Activated CD4-positive, alpha-beta T cell treated with anti-CD3 and anti-CD28 coated beads, Interleukin-2, amount 50 U/mL, for 4 hours (primary cell): ENCODE measurements around the gene ATG9B.
"Not testable (repeated sequence)": the region's sequence is repeated elsewhere in the genome, so short reads cannot be mapped to it uniquely, and the experiment has no call there.

ENCODE experiments used
- DNase-seq, 2 experiments: peaks; one replicate each; pipeline ENCODE4 v3.0.0-alpha.2; 2020

The ATG9B gene

DNA sequence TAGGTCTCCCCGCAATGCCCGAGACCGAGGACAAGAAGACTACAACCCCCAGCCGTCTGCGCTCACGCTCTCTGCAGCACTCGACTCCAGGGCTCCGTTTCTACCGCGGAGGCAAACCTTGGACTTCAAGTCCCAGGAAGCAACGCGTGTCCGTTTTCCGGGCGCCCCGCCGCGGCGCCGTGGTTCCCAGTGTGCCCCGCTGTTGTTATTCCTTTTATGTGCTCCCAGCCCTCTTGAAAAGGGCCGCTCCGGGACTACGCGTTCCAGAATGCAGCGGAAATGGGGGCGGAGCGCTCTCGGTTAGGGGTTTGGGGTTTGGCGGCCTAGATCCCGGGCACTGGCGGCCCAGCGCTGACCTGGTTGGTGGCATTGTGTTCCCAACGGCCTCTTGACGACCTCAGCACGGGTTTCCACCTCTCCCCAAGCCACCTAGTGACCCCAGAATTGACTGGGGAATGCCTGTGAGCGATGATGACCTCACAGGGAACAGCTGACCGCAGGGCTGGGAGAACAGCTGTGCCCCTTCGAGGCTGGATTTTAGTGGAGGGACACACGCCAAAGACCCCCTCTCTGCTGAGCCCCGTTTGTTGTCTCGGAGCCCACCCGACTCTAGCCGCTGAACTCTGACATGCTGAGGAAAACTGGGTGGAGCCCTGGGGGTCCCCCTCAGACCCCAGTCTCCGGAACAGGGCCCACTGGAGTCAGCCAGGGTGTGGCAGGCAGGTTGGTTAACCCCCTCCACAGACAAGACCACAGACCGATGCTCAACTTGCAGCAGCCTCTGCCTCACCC lies 33.9 kb upstream of the ATG9B start:
- DNase-seq: peak; percentile 97

DNA sequence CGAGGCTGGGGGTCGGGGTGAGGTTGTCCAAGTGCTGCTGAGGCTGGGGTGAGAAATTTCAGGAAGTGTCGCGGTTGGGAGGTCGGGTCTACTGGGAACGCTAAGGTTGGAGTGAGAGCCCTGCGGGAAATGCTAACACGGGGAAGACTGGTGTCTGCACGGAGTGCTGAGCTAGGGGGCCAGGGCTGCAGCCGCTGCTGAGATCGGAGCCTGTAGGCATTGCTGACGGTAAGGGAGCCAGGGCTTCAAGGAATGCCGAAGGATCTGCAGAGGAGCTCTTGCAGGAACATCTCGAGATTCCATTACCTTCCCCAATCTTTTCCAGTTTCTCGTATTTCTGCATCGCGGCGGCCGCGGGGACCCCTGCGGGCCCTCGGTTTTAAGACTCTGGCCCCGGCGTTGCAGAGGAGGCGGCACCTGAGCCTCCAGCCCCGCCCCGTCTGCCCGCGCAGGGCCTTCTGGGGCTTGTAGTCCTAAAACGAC lies 33.3 kb upstream of the ATG9B start, which contains the start of gene CDK5:
Gene CDK5, minus strand, starts transcription at position 392 of the 483 bp plus-strand sequence. Its CDS starts 49 bp downstream, at position 343.
- no peak for DNase-seq

GRCh38 chr7:151056666-151057505 lies 32.6 kb upstream of the ATG9B start:
- DNase-seq: no peak

- DNase-seq: no peak
Measured at GRCh38 chr7:151056283-151056665, 32.0 kb upstream of the ATG9B start.

DNA sequence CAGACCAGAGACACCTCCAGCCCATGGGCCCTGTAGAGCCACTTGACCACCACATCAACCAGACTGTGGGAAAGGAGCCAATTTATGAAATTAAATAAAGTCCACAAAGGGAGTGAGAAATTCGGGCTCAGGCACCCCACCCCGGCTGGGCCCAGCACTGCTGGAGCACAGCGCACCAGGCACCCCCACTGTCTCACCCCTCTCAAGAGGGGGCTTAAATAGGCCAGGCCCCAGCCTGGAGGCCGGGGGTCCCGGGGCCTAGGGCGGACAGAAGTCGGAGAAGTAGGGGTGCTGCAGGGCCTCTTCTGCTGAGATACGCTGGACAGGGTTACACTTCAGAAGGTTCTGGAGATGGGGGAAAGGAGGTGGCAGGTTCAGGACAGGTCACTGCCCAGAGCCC lies 29.5 kb upstream of the ATG9B start:
- DNase-seq: no peak

GRCh38 chr7:151053096-151053495 lies 28.8 kb upstream of the ATG9B start:
- DNase-seq: no peak

- DNase-seq: peak; percentile 28 to 33
Measured at GRCh38 chr7:151051108-151051507, 26.8 kb upstream of the ATG9B start.

DNA sequence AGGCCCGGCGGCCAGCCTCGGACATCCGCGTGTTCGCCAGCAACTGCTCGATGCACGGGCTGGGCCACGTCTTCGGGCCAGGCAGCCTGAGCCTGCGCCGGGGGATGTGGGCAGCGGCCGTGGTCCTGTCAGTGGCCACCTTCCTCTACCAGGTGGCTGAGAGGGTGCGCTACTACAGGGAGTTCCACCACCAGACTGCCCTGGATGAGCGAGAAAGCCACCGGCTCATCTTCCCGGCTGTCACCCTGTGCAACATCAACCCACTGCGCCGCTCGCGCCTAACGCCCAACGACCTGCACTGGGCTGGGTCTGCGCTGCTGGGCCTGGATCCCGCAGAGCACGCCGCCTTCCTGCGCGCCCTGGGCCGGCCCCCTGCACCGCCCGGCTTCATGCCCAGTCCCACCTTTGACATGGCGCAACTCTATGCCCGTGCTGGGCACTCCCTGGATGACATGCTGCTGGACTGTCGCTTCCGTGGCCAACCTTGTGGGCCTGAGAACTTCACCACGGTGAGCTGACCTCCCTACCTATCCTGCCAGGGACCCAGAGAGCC lies 24.7 kb upstream of the ATG9B start:
- no peak for DNase-seq

DNA sequence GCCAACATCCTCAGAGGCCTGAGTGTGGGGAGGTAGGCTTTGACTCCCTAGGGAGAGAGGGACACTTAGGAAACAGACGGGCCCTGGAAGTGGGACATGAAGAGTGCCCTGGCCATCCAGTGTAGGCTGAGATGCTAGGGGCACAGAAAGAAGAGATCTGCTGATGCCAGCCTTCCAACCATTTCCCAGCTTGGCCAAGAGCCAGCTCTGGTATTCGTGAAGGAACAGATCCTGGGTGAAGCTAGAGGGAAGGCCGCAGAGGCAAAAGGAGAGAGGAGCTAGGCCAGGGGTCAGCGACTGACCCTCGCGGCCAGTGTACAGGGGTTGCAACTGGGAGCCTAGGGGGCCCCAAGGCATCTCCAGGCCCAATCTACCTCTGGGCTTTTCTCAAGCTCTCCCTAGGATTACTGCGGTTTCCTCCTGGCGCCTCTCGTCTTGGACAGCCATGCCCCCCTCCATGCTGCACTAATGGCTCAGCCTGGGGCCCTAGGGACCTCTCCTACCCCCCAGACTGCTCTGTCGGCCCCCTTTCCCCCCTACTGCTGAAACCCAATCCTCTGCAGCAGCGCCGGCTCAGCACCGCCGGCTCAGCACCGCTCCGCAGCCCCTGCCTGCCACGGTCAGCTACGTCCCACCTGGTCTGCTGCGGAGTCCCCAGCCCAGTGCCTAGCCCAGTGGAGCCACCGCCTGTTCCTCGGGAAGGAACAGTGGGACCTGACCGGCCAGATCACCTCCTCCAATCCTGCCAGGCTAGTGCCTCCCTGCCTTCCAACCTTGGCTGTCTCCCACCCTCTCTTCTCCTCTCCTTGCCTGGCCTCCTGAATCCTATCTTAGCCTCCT lies 23.9 kb upstream of the ATG9B start, which contains the start of gene ASIC3:
Gene ASIC3, plus strand, starts transcription at position 556 of the 840 bp plus-strand sequence. CDS start 355 bp downstream, outside the sequence.
- no peak for DNase-seq

DNA sequence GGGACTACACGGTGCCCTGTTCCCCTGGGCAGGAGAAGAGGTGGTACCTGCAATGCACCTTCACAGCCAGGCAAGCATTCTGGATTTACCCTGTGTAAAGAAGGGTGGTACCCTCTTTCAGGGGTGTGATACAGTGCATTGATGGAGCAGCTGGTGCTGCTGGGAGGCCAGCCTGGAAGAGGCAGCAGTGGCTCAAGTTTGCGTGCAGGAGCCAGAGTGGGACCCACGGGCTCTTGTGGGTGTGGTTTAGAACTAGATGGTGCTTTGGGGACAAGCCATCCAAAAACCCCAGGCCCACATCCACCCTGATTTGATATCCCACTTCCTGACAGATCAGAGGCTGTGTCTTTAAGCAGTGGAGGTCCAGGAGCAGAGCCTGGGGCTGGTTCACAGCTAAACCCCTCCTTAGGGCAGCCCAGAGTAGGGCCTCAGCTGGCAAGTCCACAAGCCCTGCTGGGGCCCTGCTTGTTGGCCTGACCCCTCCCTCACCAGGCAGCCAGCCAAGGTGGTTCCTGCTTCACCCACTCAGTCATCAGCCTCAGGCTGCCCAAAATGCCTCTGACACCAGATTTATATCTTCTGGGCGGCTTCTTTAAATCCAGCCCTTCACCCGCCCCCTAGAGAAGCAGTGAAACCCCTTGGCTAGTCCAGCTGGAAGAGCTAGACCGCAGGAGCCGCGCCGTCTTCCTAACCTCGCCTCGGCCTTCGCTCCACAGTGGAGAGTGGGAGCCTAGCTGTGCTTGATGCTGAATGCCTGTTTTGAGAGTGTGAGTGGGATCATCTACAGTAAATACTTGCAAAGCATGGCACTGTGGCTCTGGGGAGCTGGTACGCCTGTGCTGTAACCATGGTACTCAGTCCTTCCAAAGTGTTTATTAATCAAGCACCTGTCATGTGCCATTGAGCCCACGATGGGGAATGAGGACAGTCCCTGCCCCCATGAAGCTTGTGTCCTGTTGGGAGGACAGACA lies 22.6 kb upstream of the ATG9B start:
- DNase-seq: no peak

- DNase-seq: no peak
Measured at GRCh38 chr7:151045967-151046366, 21.7 kb upstream of the ATG9B start.

GRCh38 chr7:151045262-151045661 lies 21.0 kb upstream of the ATG9B start:
- DNase-seq: no peak

GRCh38 chr7:151043959-151044358 lies 19.7 kb upstream of the ATG9B start:
- DNase-seq: no peak

- not testable (repeated sequence) for DNase-seq
Measured at GRCh38 chr7:151043449-151043848, 19.2 kb upstream of the ATG9B start.

DNA sequence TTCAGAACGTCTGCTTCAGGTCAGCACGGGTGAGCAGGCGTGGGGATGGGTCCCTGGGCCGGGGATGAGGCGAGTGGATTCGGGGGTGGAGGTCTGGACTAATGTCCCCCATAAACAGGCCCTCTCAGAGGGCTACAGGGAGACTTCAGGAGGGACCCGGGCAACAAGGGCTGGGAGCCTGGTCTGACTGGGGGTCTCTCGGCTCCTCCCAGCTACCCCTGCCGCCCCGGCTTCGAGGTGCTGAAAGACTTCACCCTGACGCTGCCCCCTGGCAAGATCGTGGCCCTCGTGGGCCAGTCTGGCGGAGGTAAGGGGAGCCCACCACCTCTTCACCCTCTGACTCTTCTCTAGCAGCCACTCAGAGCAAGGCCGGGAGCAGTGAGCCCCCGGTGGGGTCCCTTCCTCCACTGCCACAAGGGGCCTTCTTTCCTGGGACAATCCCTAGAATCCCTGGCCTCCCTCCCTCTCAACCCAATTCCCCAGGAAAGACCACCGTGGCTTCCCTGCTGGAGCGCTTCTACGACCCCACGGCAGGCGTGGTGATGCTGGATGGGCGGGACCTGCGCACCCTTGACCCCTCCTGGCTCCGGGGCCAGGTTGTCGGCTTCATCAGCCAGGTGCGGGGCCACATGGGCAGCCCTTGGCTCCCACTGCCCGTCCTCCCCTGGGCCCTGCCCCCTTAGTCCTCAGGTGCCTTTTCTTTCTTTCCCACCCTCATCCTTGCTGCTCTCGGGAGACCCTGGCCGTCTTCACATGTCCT lies 16.5 kb upstream of the ATG9B start:
- DNase-seq: no peak

GRCh38 chr7:151039850-151040548 lies 15.7 kb upstream of the ATG9B start:
- no peak for DNase-seq

- peak; percentile 68 to 77 for DNase-seq
Measured at GRCh38 chr7:151038951-151039849, 14.9 kb upstream of the ATG9B start.

DNA sequence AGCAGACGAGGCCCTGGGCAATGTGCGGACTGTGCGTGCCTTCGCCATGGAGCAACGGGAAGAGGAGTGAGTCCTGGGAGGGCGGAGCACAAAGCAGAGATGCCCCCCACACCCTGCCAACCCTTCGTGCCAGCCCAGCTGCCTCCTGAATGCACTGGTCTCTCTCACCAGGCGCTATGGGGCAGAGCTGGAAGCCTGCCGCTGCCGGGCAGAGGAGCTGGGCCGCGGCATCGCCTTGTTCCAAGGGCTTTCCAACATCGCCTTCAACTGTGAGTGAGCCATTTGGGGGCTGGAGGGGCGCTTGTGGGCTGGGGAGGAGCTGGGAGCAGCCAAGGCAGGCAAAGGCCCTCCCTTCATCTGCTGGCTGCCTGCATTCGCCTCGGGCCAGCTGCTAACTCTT lies 11.6 kb upstream of the ATG9B start:
- no peak for DNase-seq
